HepG2 (cell line): Measurements from ENCODE around the gene CCDC85C.

ENCODE experiments used
- CBX5 ChIP-seq: sonication (generic); formaldehyde crosslinking; IDR thresholded peaks from 2 replicates; pipeline ENCODE4 v1.4.0; 2020; ENCODE audit warnings: missing genetic modification reagents, borderline replicate concordance
- KDM5A ChIP-seq: fragments of 200-600 bp; sonication (generic); IDR thresholded peaks from 2 replicates; pipeline ENCODE4 v1.7.0; 2018; ENCODE audit warnings: antibody characterized with exemption, mild to moderate bottlenecking, low read length, borderline replicate concordance
- PBX2 ChIP-seq: IDR thresholded peaks from 2 replicates; pipeline ENCODE4 v1.6.1; 2016; ENCODE audit warnings: control low read depth
- SIN3B ChIP-seq: fragments of 150-350 bp; IDR thresholded peaks from 2 replicates; pipeline ENCODE4 v1.6.1; 2014; ENCODE audit warnings: low read length
- TCF7 ChIP-seq: sonication (generic); IDR thresholded peaks from 2 replicates; pipeline ENCODE4 v1.6.1; 2016; ENCODE audit warnings: antibody characterized with exemption, low read depth
- ZFP36L1 ChIP-seq: sonication (generic); formaldehyde crosslinking; IDR thresholded peaks from 2 replicates; pipeline ENCODE4 v1.8.0; 2022; ENCODE audit warnings: mild to moderate bottlenecking, missing genetic modification reagents, moderate library complexity
- ZNF256 ChIP-seq: sonication (generic); formaldehyde crosslinking; conservative IDR thresholded peaks from 2 replicates; pipeline ENCODE4 v1.4.0; 2020; ENCODE audit warnings: missing genetic modification reagents
- TF ChIP-seq, protein P1 (sequence below): IDR thresholded peaks from 2 replicates; pipeline ENCODE4 v1.6.1; 2016; ENCODE audit warnings: low read depth, missing genetic modification reagents, missing compliant biosample characterization
- TF ChIP-seq, protein P2 (sequence below): sonication (generic); formaldehyde crosslinking; IDR thresholded peaks from 2 replicates; pipeline ENCODE4 v1.5.0; 2020; ENCODE audit warnings: mild to moderate bottlenecking, missing genetic modification reagents, moderate library complexity

DNA sequence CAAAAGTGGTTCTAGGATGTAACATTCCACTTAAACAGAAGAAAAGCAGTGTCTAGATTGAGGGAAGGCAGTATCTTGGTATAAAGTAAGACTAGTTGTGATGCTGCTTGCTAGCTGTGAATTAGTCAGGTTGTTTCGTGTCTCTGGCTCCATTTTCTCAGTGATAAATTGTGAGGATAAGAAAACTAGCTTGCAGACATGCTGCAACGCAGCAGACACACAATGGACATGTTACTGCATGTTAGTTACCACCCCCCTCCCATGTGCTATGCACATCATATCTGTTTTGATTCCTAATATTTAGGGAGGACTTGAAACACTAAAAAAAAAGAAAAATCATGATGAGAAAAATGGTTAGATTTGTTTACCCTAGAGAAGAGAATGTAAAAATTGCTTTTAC lies 119.9 kb downstream of the CCDC85C start:
- TF ChIP-seq, protein P1, sequence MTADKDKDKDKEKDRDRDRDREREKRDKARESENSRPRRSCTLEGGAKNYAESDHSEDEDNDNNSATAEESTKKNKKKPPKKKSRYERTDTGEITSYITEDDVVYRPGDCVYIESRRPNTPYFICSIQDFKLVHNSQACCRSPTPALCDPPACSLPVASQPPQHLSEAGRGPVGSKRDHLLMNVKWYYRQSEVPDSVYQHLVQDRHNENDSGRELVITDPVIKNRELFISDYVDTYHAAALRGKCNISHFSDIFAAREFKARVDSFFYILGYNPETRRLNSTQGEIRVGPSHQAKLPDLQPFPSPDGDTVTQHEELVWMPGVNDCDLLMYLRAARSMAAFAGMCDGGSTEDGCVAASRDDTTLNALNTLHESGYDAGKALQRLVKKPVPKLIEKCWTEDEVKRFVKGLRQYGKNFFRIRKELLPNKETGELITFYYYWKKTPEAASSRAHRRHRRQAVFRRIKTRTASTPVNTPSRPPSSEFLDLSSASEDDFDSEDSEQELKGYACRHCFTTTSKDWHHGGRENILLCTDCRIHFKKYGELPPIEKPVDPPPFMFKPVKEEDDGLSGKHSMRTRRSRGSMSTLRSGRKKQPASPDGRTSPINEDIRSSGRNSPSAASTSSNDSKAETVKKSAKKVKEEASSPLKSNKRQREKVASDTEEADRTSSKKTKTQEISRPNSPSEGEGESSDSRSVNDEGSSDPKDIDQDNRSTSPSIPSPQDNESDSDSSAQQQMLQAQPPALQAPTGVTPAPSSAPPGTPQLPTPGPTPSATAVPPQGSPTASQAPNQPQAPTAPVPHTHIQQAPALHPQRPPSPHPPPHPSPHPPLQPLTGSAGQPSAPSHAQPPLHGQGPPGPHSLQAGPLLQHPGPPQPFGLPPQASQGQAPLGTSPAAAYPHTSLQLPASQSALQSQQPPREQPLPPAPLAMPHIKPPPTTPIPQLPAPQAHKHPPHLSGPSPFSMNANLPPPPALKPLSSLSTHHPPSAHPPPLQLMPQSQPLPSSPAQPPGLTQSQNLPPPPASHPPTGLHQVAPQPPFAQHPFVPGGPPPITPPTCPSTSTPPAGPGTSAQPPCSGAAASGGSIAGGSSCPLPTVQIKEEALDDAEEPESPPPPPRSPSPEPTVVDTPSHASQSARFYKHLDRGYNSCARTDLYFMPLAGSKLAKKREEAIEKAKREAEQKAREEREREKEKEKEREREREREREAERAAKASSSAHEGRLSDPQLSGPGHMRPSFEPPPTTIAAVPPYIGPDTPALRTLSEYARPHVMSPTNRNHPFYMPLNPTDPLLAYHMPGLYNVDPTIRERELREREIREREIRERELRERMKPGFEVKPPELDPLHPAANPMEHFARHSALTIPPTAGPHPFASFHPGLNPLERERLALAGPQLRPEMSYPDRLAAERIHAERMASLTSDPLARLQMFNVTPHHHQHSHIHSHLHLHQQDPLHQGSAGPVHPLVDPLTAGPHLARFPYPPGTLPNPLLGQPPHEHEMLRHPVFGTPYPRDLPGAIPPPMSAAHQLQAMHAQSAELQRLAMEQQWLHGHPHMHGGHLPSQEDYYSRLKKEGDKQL (CRISPR knock-in tag) = no peak
- TF ChIP-seq TCF7 = no peak
- TF ChIP-seq PBX2 (CRISPR knock-in tag) = no peak
- TF ChIP-seq SIN3B = no peak
- no peak for TF ChIP-seq CBX5
- no peak for TF ChIP-seq KDM5A
- TF ChIP-seq ZFP36L1 (CRISPR knock-in tag) = no peak
- TF ChIP-seq, protein P2, sequence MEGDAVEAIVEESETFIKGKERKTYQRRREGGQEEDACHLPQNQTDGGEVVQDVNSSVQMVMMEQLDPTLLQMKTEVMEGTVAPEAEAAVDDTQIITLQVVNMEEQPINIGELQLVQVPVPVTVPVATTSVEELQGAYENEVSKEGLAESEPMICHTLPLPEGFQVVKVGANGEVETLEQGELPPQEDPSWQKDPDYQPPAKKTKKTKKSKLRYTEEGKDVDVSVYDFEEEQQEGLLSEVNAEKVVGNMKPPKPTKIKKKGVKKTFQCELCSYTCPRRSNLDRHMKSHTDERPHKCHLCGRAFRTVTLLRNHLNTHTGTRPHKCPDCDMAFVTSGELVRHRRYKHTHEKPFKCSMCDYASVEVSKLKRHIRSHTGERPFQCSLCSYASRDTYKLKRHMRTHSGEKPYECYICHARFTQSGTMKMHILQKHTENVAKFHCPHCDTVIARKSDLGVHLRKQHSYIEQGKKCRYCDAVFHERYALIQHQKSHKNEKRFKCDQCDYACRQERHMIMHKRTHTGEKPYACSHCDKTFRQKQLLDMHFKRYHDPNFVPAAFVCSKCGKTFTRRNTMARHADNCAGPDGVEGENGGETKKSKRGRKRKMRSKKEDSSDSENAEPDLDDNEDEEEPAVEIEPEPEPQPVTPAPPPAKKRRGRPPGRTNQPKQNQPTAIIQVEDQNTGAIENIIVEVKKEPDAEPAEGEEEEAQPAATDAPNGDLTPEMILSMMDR = no peak
- no peak for TF ChIP-seq ZNF256
